Suprapubic skin (tissue), 4 donors: ENCODE data around the gene CCDC148.

Experiments used
- CTCF ChIP-seq, 2 donors: fragments of 200-600 bp in 1 of 2; fragments of 450-650 bp in 1 of 2; sonication (generic) in 1 of 2; IDR thresholded peaks; one replicate each; pipeline ENCODE4 v1.5.1; 2016 to 2019; ENCODE audit warnings: antibody characterized with exemption in 2 of 2, mild to moderate bottlenecking in 1 of 2, moderate library complexity in 1 of 2
- POLR2A ChIP-seq, 2 donors: fragments of 450-650 bp; IDR thresholded peaks; one replicate each; pipeline ENCODE4 v1.6.1; 2017; ENCODE audit warnings: antibody characterized with exemption in 2 of 2, mild to moderate bottlenecking in 2 of 2, moderate library complexity in 2 of 2
- POLR2AphosphoS5 ChIP-seq, 3 donors: sonication (generic); formaldehyde crosslinking; IDR thresholded peaks; one replicate each; pipeline ENCODE4 v1.6.1; 2017; ENCODE audit warnings: antibody characterized with exemption in 3 of 3

DNA sequence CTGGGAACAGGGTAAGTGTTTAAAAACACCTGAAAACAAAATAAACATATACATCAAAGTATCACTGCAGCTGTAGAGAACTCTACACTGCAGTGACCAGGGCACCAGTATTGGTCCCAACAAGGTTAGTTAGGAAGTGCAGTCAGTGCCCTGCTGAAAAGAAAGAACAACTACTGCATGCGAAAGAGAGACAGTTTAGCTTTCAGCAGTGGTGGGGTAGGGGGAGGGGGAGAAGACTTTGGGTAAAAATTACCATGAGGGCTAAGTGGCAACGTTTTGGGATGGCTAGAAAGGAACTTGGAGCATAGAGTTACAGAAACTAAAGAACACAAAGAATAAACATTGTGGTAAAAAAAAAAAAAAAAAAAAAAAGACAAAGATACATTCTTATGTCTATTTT is 242.8 kb downstream of the CCDC148 start:
- TF ChIP-seq POLR2AphosphoS5 (IDR thresholded peaks at IDR 0.05) = no peak
- no peak for TF ChIP-seq POLR2A (IDR thresholded peaks at IDR 0.05)
- TF ChIP-seq CTCF (IDR thresholded peaks at IDR 0.05) = no peak
